NCI-H748 (cell line): ENCODE measurements around the gene ADRA2C.
"Not testable (repeated sequence)": the region's sequence is repeated elsewhere in the genome, so short reads cannot be mapped to it uniquely, and the experiment has no call there.

Experiments
- DNase-seq: peaks from one replicate; lab custom pipeline; 2025; ENCODE audit not compliant: unreplicated experiment; lab: John Stamatoyannopoulos, UW

The ADRA2C gene

GRCh38 chr4:3810111-3810680 is 44.0 kb downstream of the ADRA2C start:
- DNase-seq = no peak

GRCh38 chr4:3810796-3811485 is 44.8 kb downstream of the ADRA2C start:
- no peak for DNase-seq

- DNase-seq = no peak
These were observed 45.4 kb downstream of the ADRA2C start for GRCh38 chr4:3811621-3812020.

GRCh38 chr4:3812211-3812934 is 46.2 kb downstream of the ADRA2C start:
- DNase-seq = no peak

- no peak for DNase-seq
These were observed 47.2 kb downstream of the ADRA2C start for GRCh38 chr4:3813151-3814052.

- DNase-seq = no peak
These were observed 47.9 kb downstream of the ADRA2C start for GRCh38 chr4:3814053-3814570.

GRCh38 chr4:3814838-3815237 is 48.7 kb downstream of the ADRA2C start:
- DNase-seq = not testable (repeated sequence)

GRCh38 chr4:3816256-3816825 is 50.2 kb downstream of the ADRA2C start:
- DNase-seq = no peak

GRCh38 chr4:3816983-3817960 is 51.1 kb downstream of the ADRA2C start:
- no peak for DNase-seq
